ENCODE results near the gene SCAMP5. TPM values are rescaled to one million over a fixed set of nuclear protein-coding genes. Genes with fewer than 3 reads are reported as not detected.

SCAMP5 gene
- total and polyA plus RNA-seq, 2 of the 4 experiments (the other 2 are of a cell fraction), result 0.36 to 1.6 TPM

DNA sequence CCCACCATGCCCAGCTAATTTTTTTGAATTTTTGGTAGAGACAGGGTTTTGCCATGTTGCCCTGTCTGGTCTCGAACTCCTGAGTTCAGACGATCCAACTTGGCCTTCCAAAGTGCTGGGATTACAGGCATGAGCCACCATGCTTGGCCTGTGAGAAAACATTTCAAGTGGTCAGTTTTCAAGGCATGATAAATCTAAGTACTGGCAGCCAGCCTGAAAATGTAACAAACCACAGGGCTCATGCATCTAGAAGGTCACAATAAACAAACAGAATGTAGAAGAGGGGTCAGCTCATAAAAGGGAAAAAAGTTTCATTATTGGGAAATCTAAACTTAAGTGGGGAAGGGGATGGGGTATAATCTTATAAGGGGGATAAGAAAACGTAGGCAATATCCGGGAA lies 68.0 kb downstream of the SCAMP5 start:
- in situ Hi-C loops (cut with MboI; ENCODE audit: low sequenced_read_pairs) (no loop called here), dilution Hi-C loops (cut with HindIII; ENCODE audit: low sequenced_read_pairs, unreplicated experiment) (no loop called here), intact Hi-C loops (cut with micrococcal nuclease) (no loop called here)
- no peak for TF ChIP-seq SMC3 (IDR thresholded peaks at IDR 0.05; ENCODE audit: low read depth, low read length)
- TF ChIP-seq, protein P1, sequence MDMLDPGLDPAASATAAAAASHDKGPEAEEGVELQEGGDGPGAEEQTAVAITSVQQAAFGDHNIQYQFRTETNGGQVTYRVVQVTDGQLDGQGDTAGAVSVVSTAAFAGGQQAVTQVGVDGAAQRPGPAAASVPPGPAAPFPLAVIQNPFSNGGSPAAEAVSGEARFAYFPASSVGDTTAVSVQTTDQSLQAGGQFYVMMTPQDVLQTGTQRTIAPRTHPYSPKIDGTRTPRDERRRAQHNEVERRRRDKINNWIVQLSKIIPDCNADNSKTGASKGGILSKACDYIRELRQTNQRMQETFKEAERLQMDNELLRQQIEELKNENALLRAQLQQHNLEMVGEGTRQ (IDR thresholded peaks at IDR 0.05; ENCODE audit: low read depth, low read length), result no peak
- no peak for TF ChIP-seq POLR2A (IDR thresholded peaks at IDR 0.05; ENCODE audit: low read depth, low read length)
- TF ChIP-seq MAFK (IDR thresholded peaks at IDR 0.05; ENCODE audit: low read depth, low read length), result no peak
- no peak for TF ChIP-seq NFE2L2 (IDR thresholded peaks at IDR 0.05; ENCODE audit: low read depth, low read length)
- TF ChIP-seq CHD1 (IDR thresholded peaks at IDR 0.05; ENCODE audit: low read depth, low read length), result no peak
- no peak for TF ChIP-seq RCOR1 (IDR thresholded peaks at IDR 0.05; ENCODE audit: insufficient replicate concordance, low read length)
- no peak for TF ChIP-seq RFX5 (IDR thresholded peaks at IDR 0.05; ENCODE audit: low read depth, low read length)
- TF ChIP-seq MXI1 (IDR thresholded peaks at IDR 0.05; ENCODE audit: borderline replicate concordance, low read depth, low read length), result no peak
- H3K9me3 ChIP-seq (ENCODE audit: control insufficient read depth, insufficient read depth, low read length), result 0 out of 2 replicates have a peak, but pooled peaks cover 2% of the 10 kb centered on the region
- H3K9ac ChIP-seq (ENCODE audit: low read depth, low read length), result no peak overlapping the region
- no peak overlapping the region for H4K8ac ChIP-seq (ENCODE audit: low read depth in 2 of 2, low read length in 2 of 2)
- H2BK20ac ChIP-seq (ENCODE audit: low read depth, low read length), result no peak overlapping the region
- H4K91ac ChIP-seq (ENCODE audit: insufficient read depth, low read depth, low read length), result no peak overlapping the region
- H2AK9ac ChIP-seq (replicated peaks; ENCODE audit: low read depth, low read length, poor library complexity), result no peak overlapping the region
- no peaks in the 10 kb centered on the region for H3K27me3 ChIP-seq (ENCODE audit: control insufficient read depth, insufficient read depth, low read length)
- H4K5ac ChIP-seq (ENCODE audit: low read depth, low read length), result no peak overlapping the region
- ATAC-seq (ENCODE audit: low read depth), result peak; percentile 42
- no peak overlapping the region for H3K18ac ChIP-seq (ENCODE audit: low read depth, low read length)
- H2BK120ac ChIP-seq (ENCODE audit: low read depth, low read length), result no peak overlapping the region
- no peak overlapping the region for H2AK5ac ChIP-seq (ENCODE audit: low read depth, low read length)
- 86% methylated on average over 1 of the region's 4 CpGs; no CpG with 5 or more reads in 1 of the 2 experiments for WGBS, 2 experiments (ENCODE audit: extremely low coverage in 2 of 2, insufficient read length in 1 of 2)
- no TSS peak for BruUV-seq (replicated peaks)
- ChIA-PET CTCF (no interaction called here), POLR2A (ENCODE audit: unreplicated experiment) (no interaction called here)
- no peaks in the 10 kb centered on the region; a peak in 1 of 4 replicates for H3K79me1 ChIP-seq (ENCODE audit: low read depth in 1 of 2, low read length in 2 of 2)
- no peak overlapping the region for H3K56ac ChIP-seq (ENCODE audit: extremely low read depth, insufficient read depth, low read length)
- peak; percentile 74 for DNase-seq
- H3K23ac ChIP-seq (ENCODE audit: low read depth, low read length), result no peak overlapping the region
- no peaks in the 10 kb centered on the region; the same call in 1 of the 2 replicates for H3K4me1 ChIP-seq (ENCODE audit: control insufficient read depth, insufficient read depth, low read length)
- no peak overlapping the region for H3K27ac ChIP-seq (ENCODE audit: insufficient read depth, low read length)
- no peak overlapping the region for H2BK15ac ChIP-seq (ENCODE audit: low read depth, low read length)
- H2BK5ac ChIP-seq (ENCODE audit: low read depth, low read length, poor library complexity, severe bottlenecking), result no peak overlapping the region
- no peaks in the 10 kb centered on the region for H3K9me1 ChIP-seq (ENCODE audit: insufficient read depth, low read length)
- no peak overlapping the region for H3K4me2 ChIP-seq (ENCODE audit: low read depth, low read length)
- no peak overlapping the region for H3K4ac ChIP-seq (ENCODE audit: low read depth, low read length)
- no peaks in the 10 kb centered on the region for H4K20me1 ChIP-seq (ENCODE audit: insufficient read depth, low read length)
- H3K14ac ChIP-seq (replicated peaks; ENCODE audit: low read depth, low read length), result no peak overlapping the region
- no peaks in the 10 kb centered on the region for H3K36me3 ChIP-seq (ENCODE audit: control insufficient read depth, insufficient read depth, low read length)
- no peak overlapping the region for H3K4me3 ChIP-seq (ENCODE audit: insufficient read depth, low read depth, low read length)
- H2AFZ ChIP-seq (replicated peaks; ENCODE audit: low read length, poor library complexity), result no peak overlapping the region
